K562 (cell line): Measurements from ENCODE around the gene JPH2.

ENCODE experiments used
- ARID3A ChIP-seq: IDR thresholded peaks from 2 replicates; pipeline ENCODE4 v1.6.1; 2012; ENCODE audit warnings: low read depth, low read length, improper control_type of control experiment, borderline replicate concordance
- ATF4 ChIP-seq: fragments of 450-650 bp; formaldehyde crosslinking; IDR thresholded peaks from 2 replicates; pipeline ENCODE4 v1.4.0; 2022; ENCODE audit warnings: mild to moderate bottlenecking, moderate library complexity
- ETV6 ChIP-seq, 3 experiments: fragments of 150-350 bp in 1 of 3; sonication (generic) in 1 of 3; formaldehyde crosslinking in 1 of 3; IDR thresholded peaks; 2 replicates each; pipeline versions ENCODE4 v1.6.1 to v1.8.0; 2014 to 2022; ENCODE audit warnings: borderline replicate concordance in 2 of 3, low read depth in 2 of 3, antibody characterized with exemption in 1 of 3, low read length in 1 of 3, mild to moderate bottlenecking in 1 of 3, missing genetic modification reagents in 1 of 3
- HMGXB4 ChIP-seq: sonication (generic); formaldehyde crosslinking; IDR thresholded peaks from 2 replicates; pipeline ENCODE4 v1.8.1; 2023; ENCODE audit warnings: mild to moderate bottlenecking, missing genetic modification reagents
- SREBF1 ChIP-seq: fragments of 150-350 bp; IDR thresholded peaks from 2 replicates; pipeline ENCODE4 v1.6.1; 2014; ENCODE audit warnings: antibody characterized with exemption, low read depth, low read length, borderline replicate concordance
- SRSF9 ChIP-seq: fragments of 200-400 bp; formaldehyde crosslinking; IDR thresholded peaks from 2 replicates; pipeline ENCODE4 v1.6.1; 2017; ENCODE audit warnings: low read depth, low read length, borderline replicate concordance
- YBX1 ChIP-seq: fragments of 450-650 bp; IDR thresholded peaks from 2 replicates; pipeline ENCODE4 v1.7.1; 2016; ENCODE audit warnings: mild to moderate bottlenecking
- ZNF184 ChIP-seq: sonication (generic); formaldehyde crosslinking; IDR thresholded peaks from 2 replicates; pipeline ENCODE4 v1.5.0; 2020; ENCODE audit warnings: missing genetic modification reagents
- TF ChIP-seq, protein P1 (sequence below): fragments of 200-800 bp; sonication (Bioruptor generic); IDR thresholded peaks from 2 replicates; pipeline ENCODE4 v1.6.1; 2016; ENCODE audit warnings: missing genetic modification characterization, missing compliant biosample characterization

DNA sequence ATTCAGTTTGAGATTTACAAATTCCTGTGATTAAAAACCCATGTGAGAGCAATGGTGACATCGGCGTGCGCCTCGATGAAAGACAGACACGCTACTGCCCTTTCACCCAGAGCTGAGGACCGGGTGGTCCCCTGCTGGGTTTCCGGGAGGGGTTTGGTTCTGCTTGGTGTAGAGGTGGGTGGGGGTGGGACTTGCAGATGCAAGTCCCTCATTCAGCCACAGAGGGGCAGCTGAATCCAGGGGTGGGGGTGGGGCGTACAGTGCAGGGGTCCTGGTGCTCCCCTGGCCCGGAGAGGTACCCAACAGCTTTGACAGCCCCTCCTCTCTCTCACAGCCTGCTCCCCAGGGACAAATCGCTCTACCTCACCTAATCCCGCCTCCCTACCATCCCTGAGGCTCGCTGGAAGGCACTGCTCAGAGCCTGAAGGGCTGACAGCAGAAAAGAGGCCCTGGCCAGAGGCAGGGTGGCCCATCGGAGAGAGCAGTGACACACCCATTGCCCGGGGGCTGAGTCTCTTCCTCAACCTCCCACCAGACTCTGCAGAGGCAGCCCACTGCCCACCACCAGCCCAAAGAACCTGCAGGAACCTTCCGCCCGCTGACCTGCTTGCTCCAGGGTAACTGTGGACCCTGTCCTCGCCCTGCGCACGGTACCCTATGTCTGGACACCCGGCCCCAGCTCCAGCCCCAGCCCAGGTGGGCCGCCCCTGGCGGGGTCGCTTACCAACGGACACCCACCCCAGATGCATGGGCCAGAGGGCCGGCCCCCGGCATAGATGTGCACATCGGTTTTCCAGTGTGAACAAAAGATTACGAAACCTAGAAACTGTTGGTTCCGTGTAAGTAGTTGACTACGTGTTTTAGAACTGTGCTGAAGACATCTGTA is 118.4 kb downstream of the JPH2 start:
- no peak for TF ChIP-seq YBX1
- TF ChIP-seq ARID3A = no peak
- TF ChIP-seq, protein P1, sequence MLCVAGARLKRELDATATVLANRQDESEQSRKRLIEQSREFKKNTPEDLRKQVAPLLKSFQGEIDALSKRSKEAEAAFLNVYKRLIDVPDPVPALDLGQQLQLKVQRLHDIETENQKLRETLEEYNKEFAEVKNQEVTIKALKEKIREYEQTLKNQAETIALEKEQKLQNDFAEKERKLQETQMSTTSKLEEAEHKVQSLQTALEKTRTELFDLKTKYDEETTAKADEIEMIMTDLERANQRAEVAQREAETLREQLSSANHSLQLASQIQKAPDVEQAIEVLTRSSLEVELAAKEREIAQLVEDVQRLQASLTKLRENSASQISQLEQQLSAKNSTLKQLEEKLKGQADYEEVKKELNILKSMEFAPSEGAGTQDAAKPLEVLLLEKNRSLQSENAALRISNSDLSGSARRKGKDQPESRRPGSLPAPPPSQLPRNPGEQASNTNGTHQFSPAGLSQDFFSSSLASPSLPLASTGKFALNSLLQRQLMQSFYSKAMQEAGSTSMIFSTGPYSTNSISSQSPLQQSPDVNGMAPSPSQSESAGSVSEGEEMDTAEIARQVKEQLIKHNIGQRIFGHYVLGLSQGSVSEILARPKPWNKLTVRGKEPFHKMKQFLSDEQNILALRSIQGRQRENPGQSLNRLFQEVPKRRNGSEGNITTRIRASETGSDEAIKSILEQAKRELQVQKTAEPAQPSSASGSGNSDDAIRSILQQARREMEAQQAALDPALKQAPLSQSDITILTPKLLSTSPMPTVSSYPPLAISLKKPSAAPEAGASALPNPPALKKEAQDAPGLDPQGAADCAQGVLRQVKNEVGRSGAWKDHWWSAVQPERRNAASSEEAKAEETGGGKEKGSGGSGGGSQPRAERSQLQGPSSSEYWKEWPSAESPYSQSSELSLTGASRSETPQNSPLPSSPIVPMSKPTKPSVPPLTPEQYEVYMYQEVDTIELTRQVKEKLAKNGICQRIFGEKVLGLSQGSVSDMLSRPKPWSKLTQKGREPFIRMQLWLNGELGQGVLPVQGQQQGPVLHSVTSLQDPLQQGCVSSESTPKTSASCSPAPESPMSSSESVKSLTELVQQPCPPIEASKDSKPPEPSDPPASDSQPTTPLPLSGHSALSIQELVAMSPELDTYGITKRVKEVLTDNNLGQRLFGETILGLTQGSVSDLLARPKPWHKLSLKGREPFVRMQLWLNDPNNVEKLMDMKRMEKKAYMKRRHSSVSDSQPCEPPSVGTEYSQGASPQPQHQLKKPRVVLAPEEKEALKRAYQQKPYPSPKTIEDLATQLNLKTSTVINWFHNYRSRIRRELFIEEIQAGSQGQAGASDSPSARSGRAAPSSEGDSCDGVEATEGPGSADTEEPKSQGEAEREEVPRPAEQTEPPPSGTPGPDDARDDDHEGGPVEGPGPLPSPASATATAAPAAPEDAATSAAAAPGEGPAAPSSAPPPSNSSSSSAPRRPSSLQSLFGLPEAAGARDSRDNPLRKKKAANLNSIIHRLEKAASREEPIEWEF (CRISPR knock-in tag) = no peak
- no peak for TF ChIP-seq HMGXB4 (CRISPR knock-in tag)
- TF ChIP-seq SREBF1 = no peak
- no peak for TF ChIP-seq ETV6 (IDR thresholded peaks at IDR 0.05; ENCODE audit: borderline replicate concordance in 1 of 2, low read depth in 2 of 2, low read length in 1 of 2)
- TF ChIP-seq ETV6 (CRISPR knock-in tag; IDR thresholded peaks at IDR 0.05; ENCODE audit: borderline replicate concordance) = no peak
- TF ChIP-seq SRSF9 = no peak
- no peak for TF ChIP-seq ZNF184 (CRISPR knock-in tag)
- no peak for TF ChIP-seq ATF4 (CRISPR knock-in tag)
